ENCODE data around the gene DCAF11.

Gene DCAF11

DNA sequence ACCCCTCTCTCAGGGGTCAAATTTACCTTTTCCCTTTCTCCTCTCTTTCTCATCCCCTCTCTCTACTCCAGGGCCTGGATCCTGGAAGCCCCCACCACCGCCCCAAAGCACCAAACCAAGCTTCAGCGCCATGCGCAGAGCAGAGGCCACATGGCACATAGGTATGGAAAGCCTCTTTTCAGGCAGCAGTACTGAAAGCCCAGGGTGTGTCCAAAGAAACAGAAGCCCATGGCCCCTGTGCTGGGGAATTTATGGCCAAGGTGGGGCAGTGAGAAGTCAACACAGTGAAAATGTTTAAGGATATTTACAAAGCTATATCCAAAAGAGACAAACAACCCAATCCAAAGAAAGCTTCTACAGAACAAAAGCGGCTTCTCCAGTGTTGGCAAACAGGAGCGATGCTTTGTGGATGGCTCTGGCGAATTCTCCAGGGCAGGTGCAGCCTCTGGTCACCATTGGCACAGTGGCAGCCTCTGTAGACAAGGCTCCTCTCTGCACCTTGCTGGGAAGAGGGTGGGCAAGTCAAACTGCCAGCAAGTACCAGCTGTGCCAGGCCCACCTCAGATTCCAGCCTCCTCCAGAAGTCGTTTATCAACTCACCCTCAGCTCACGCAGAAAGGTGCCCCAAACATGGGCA, 48.0 kb upstream of the DCAF11 start:
- Histone ChIP-seq H4K20me1 (ENCODE audit: low read depth, low read length) (no peaks in the 10 kb centered on the region), H3K4me3 (ENCODE audit: insufficient read depth, low read length, poor library complexity, severe bottlenecking) (no peak overlapping the region), H3K27me3 (ENCODE audit: low read length) (no peaks in the 10 kb centered on the region), H2AFZ (ENCODE audit: low read depth, low read length, severe bottlenecking) (no peak overlapping the region), H3K9me2 (replicated peaks; ENCODE audit: insufficient read depth, low read length) (no peaks in the 10 kb centered on the region), H3K79me2 (ENCODE audit: insufficient read depth, low read length) (no peaks in the 10 kb centered on the region), H3K27ac (ENCODE audit: low read depth, low read length) (no peak overlapping the region), H3F3A (ENCODE audit: insufficient read depth) (no peaks in the 10 kb centered on the region), H3K9me3 (ENCODE audit: insufficient read depth, low read length) (no peaks in the 10 kb centered on the region), H3K4me2 (ENCODE audit: low read depth, low read length, poor library complexity, severe bottlenecking) (no peak overlapping the region), H3K36me3 (ENCODE audit: low read length) (no peaks in the 10 kb centered on the region), H3K9ac (ENCODE audit: low read length) (no peak overlapping the region)
- TF ChIP-seq EZH2phosphoT487 (conservative IDR thresholded peaks at IDR 0.05; ENCODE audit: low read length): no peak
- TF ChIP-seq, protein P1, sequence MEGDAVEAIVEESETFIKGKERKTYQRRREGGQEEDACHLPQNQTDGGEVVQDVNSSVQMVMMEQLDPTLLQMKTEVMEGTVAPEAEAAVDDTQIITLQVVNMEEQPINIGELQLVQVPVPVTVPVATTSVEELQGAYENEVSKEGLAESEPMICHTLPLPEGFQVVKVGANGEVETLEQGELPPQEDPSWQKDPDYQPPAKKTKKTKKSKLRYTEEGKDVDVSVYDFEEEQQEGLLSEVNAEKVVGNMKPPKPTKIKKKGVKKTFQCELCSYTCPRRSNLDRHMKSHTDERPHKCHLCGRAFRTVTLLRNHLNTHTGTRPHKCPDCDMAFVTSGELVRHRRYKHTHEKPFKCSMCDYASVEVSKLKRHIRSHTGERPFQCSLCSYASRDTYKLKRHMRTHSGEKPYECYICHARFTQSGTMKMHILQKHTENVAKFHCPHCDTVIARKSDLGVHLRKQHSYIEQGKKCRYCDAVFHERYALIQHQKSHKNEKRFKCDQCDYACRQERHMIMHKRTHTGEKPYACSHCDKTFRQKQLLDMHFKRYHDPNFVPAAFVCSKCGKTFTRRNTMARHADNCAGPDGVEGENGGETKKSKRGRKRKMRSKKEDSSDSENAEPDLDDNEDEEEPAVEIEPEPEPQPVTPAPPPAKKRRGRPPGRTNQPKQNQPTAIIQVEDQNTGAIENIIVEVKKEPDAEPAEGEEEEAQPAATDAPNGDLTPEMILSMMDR (IDR thresholded peaks at IDR 0.05; ENCODE audit: insufficient read depth, low read length, poor library complexity, severe bottlenecking): no peak

DNA sequence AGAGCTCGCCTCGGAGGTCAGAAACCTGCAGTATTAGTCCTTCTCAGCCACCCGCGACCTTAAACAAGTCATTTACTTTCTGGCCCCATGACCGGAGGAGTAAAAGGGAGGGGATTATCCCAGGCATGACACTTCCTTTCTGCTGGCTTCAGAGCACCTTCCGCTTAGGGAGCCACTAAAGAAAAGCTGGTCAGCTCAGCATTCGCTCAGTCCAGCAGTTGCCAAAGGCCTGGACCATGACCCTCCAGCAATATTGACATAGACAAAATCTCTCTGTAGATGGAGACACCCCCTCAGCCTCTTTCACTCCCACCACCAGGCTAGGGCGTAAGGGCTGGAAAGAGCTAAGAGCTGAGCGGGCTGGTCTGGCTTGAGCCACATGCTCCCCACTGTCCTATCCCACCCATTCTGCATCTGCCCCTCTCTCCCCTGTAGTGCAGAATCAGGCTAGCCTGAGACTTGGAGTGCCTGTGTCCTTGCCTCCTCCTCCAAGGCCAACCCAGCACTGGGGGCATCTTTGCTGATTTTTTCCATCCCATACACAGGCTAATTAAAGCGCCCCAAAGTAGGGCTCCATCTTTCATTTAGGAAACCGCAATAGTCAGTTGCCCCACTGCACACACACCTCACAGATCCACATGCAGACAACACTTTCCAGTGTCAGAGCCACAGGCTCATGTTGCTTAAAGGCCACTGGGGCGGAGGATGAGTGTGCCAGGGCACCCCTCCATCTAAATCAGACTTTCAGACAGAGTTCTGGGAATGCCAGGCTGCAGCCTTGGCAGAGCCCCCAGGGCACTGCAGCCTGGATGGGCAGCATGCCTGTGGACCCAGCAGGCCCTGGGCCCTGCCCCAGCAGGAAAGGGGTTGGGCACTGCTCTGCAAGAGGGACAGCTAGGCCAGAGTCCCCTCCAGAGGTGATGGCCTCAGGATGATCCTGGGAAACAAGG, 47.2 kb upstream of the DCAF11 start:
- H3K9me3 ChIP-seq (ENCODE audit: insufficient read depth, low read length): no peaks in the 10 kb centered on the region
- H3K79me2 ChIP-seq (ENCODE audit: insufficient read depth, low read length): no peaks in the 10 kb centered on the region
- no peak overlapping the region for H3K9ac ChIP-seq (ENCODE audit: low read length)
- TF ChIP-seq, protein P1 (IDR thresholded peaks at IDR 0.05; ENCODE audit: insufficient read depth, low read length, poor library complexity, severe bottlenecking): no peak
- TF ChIP-seq EZH2phosphoT487 (conservative IDR thresholded peaks at IDR 0.05; ENCODE audit: low read length): no peak
- no peaks in the 10 kb centered on the region for H3K9me2 ChIP-seq (replicated peaks; ENCODE audit: insufficient read depth, low read length)
- no peaks in the 10 kb centered on the region for H4K20me1 ChIP-seq (ENCODE audit: low read depth, low read length)
- no peaks in the 10 kb centered on the region for H3K36me3 ChIP-seq (ENCODE audit: low read length)
- no peak overlapping the region for H2AFZ ChIP-seq (ENCODE audit: low read depth, low read length, severe bottlenecking)
- no peak overlapping the region for H3K4me3 ChIP-seq (ENCODE audit: insufficient read depth, low read length, poor library complexity, severe bottlenecking)
- no peaks in the 10 kb centered on the region for H3F3A ChIP-seq (ENCODE audit: insufficient read depth)
- H3K4me2 ChIP-seq (ENCODE audit: low read depth, low read length, poor library complexity, severe bottlenecking): no peak overlapping the region
- H3K27me3 ChIP-seq (ENCODE audit: low read length): no peaks in the 10 kb centered on the region
- no peak overlapping the region for H3K27ac ChIP-seq (ENCODE audit: low read depth, low read length)

DNA sequence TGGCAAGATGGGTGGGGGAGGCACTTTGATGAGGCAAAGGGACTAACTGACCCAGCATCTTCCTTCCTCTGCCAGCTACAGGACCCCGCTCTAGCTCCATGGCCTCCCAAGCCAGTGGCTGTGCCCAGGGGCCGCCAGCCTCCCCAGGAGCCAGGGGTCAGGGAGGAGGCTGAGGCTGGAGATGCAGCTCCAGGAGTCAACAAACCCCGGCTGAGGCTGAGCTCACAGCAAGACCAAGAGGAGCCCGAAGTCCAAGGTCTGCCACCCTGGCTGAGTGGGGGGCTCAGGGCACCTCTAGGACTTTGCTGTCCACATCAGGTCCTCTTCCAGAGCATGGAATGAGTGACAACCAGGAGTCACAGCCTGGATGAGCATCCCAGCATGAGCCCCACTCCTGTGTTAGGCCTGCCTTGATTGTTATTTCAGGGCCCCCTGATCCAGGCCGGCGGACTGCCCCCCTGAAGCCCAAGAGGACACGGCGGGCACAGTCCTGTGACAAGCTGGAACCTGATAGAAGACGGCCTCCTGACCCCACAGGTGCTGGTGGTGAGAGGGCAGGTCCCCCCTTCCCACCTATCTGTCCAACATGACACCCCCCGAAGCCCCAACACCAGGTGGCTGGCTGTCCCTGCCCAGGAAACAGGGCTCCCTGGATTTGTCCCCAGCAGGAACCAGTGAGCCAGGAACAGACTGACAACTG, 45.7 kb upstream of the DCAF11 start:
- TF ChIP-seq, protein P1 (IDR thresholded peaks at IDR 0.05; ENCODE audit: insufficient read depth, low read length, poor library complexity, severe bottlenecking): no peak
- TF ChIP-seq EZH2phosphoT487 (conservative IDR thresholded peaks at IDR 0.05; ENCODE audit: low read length): no peak
- no peak overlapping the region for H3K4me3 ChIP-seq (ENCODE audit: insufficient read depth, low read length, poor library complexity, severe bottlenecking)

More for the DNA sequence above, 45.7 kb upstream of the DCAF11 start:
- no peaks in the 10 kb centered on the region for H4K20me1 ChIP-seq (ENCODE audit: low read depth, low read length)
- no peaks in the 10 kb centered on the region for H3K9me3 ChIP-seq (ENCODE audit: insufficient read depth, low read length)
- no peak overlapping the region for H2AFZ ChIP-seq (ENCODE audit: low read depth, low read length, severe bottlenecking)
- H3K27me3 ChIP-seq (ENCODE audit: low read length): no peaks in the 10 kb centered on the region
- H3K4me2 ChIP-seq (ENCODE audit: low read depth, low read length, poor library complexity, severe bottlenecking): no peak overlapping the region
- no peak overlapping the region for H3K9ac ChIP-seq (ENCODE audit: low read length)
- H3K36me3 ChIP-seq (ENCODE audit: low read length): no peaks in the 10 kb centered on the region
- no peaks in the 10 kb centered on the region for H3K9me2 ChIP-seq (replicated peaks; ENCODE audit: insufficient read depth, low read length)
- H3K27ac ChIP-seq (ENCODE audit: low read depth, low read length): no peak overlapping the region
- H3F3A ChIP-seq (ENCODE audit: insufficient read depth): no peaks in the 10 kb centered on the region
- H3K79me2 ChIP-seq (ENCODE audit: insufficient read depth, low read length): no peaks in the 10 kb centered on the region
